GM23338 (cell line): ENCODE measurements around the gene ZBTB34. TPM values are rescaled to one million over a fixed set of nuclear protein-coding genes. Genes with fewer than 3 reads are reported as not detected.

Experiments used
- ATAC-seq: fragments of 200-7000 bp; cut with Tn5 transposase; 3 replicates; pipeline ENCODE4 v1.9.1; 2020
- DNase-seq: peaks from one replicate; pipeline ENCODE4 v3.0.0-alpha.2; 2015; ENCODE audit warnings: low spot score
- H2AFZ ChIP-seq: fragments of 200-600 bp; sonication (generic); 2 replicates; pipeline ENCODE4 v1.8.0; 2016; ENCODE audit warnings: antibody characterized with exemption, mild to moderate bottlenecking, moderate library complexity
- H3F3A ChIP-seq: fragments of 200-600 bp; sonication (generic); replicated peaks from 2 replicates; pipeline ENCODE4 v1.8.0; 2017; ENCODE audit warnings: antibody characterized with exemption, mixed run types, low read depth
- H3K27ac ChIP-seq: fragments of 200-600 bp; sonication (generic); 2 replicates; pipeline ENCODE4 v1.6.1; 2016; ENCODE audit warnings: low read depth
- H3K27me3 ChIP-seq: fragments of 200-600 bp; sonication (generic); 2 replicates; pipeline ENCODE4 v1.8.0; 2016; ENCODE audit warnings: mild to moderate bottlenecking, mixed run types, moderate library complexity; ENCODE audit not compliant: insufficient read depth
- H3K36me3 ChIP-seq: fragments of 200-600 bp; sonication (generic); 2 replicates; pipeline ENCODE4 v1.8.0; 2016; ENCODE audit warnings: mild to moderate bottlenecking; ENCODE audit not compliant: insufficient read depth
- H3K4me1 ChIP-seq: fragments of 200-600 bp; sonication (generic); 2 replicates; pipeline ENCODE4 v1.8.0; 2016; ENCODE audit warnings: mild to moderate bottlenecking, moderate library complexity; ENCODE audit not compliant: insufficient read depth
- H3K4me2 ChIP-seq: fragments of 200-600 bp; sonication (generic); 2 replicates; pipeline ENCODE4 v1.7.1; 2017; ENCODE audit warnings: mixed run types
- H3K4me3 ChIP-seq: fragments of 200-600 bp; sonication (generic); 2 replicates; pipeline ENCODE4 v1.6.1; 2016; ENCODE audit warnings: mixed run types
- H3K79me2 ChIP-seq: fragments of 200-600 bp; sonication (generic); replicated peaks from 2 replicates; pipeline ENCODE4 v1.8.0; 2017; ENCODE audit warnings: mild to moderate bottlenecking; ENCODE audit not compliant: insufficient read depth
- H3K9me2 ChIP-seq: fragments of 200-600 bp; sonication (generic); 2 replicates; pipeline ENCODE4 v1.8.0; 2017; ENCODE audit not compliant: insufficient read depth
- H4K20me1 ChIP-seq: fragments of 200-600 bp; sonication (generic); replicated peaks from 2 replicates; pipeline ENCODE4 v1.8.0; 2017; ENCODE audit warnings: mild to moderate bottlenecking; ENCODE audit not compliant: insufficient read depth
- H3K27ac Mint-ChIP-seq: 2 replicates; pipeline ENCODE4 v1.8.0; 2020; ENCODE audit warnings: inconsistent platforms, mild to moderate bottlenecking, moderate library complexity, mixed read lengths
- H3K27me3 Mint-ChIP-seq: 3 replicates; pipeline ENCODE4 v1.8.0; 2022; ENCODE audit warnings: low read depth, mild to moderate bottlenecking, moderate library complexity, mixed read lengths, inconsistent platforms; ENCODE audit not compliant: insufficient read depth, poor library complexity
- H3K36me3 Mint-ChIP-seq: 3 replicates; pipeline ENCODE4 v1.8.0; 2021; ENCODE audit warnings: low read depth, mild to moderate bottlenecking, inconsistent platforms, moderate library complexity, mixed read lengths
- H3K4me1 Mint-ChIP-seq: 3 replicates; pipeline ENCODE4 v1.8.0; 2020; ENCODE audit warnings: mild to moderate bottlenecking, inconsistent platforms, mixed read lengths
- H3K4me3 Mint-ChIP-seq: 3 replicates; pipeline ENCODE4 v1.8.0; 2021; ENCODE audit warnings: moderate library complexity, mild to moderate bottlenecking, inconsistent platforms, mixed read lengths
- H3K9me3 Mint-ChIP-seq: 3 replicates; pipeline ENCODE4 v1.8.0; 2020; ENCODE audit warnings: moderate library complexity, mild to moderate bottlenecking, inconsistent platforms, mixed read lengths
- CTCF ChIP-seq, 2 experiments: fragments of 200-600 bp in 1 of 2; sonication (generic) in 1 of 2; conservative IDR thresholded peaks; 2 replicates each; pipeline versions ENCODE4 v1.5.1 to v1.6.1; 2016 to 2017; ENCODE audit warnings: antibody characterized with exemption in 2 of 2, low read depth in 2 of 2, mild to moderate bottlenecking in 2 of 2, moderate library complexity in 1 of 2
- EZH2 ChIP-seq: fragments of 200-600 bp; sonication (generic); IDR thresholded peaks from one replicate; pipeline ENCODE4 v1.8.0; 2017; ENCODE audit warnings: antibody characterized with exemption, mild to moderate bottlenecking, low read depth; ENCODE audit not compliant: unreplicated experiment
- EZH2phosphoT487 ChIP-seq: fragments of 200-600 bp; sonication (generic); IDR thresholded peaks from one replicate; pipeline ENCODE4 v1.8.1; 2018; ENCODE audit warnings: antibody characterized with exemption; ENCODE audit not compliant: unreplicated experiment
- JUNB ChIP-seq: IDR thresholded peaks from one replicate; pipeline ENCODE4 v1.6.1; 2016; ENCODE audit warnings: antibody characterized with exemption; ENCODE audit not compliant: unreplicated experiment
- STAT1 ChIP-seq: IDR thresholded peaks from one replicate; pipeline ENCODE4 v1.6.1; 2016; ENCODE audit warnings: antibody characterized with exemption; ENCODE audit not compliant: unreplicated experiment
- ZNF114 ChIP-seq: fragments of 250-450 bp; sonication (Bioruptor Pico); IDR thresholded peaks from 2 replicates; pipeline ENCODE4 v1.5.0; 2020; ENCODE audit warnings: mild to moderate bottlenecking, moderate library complexity
- ZNF331 ChIP-seq: fragments of 250-450 bp; sonication (Bioruptor Pico); IDR thresholded peaks from 2 replicates; pipeline ENCODE4 v1.5.0; 2020; ENCODE audit warnings: low read depth, mild to moderate bottlenecking, moderate library complexity
- polyA plus RNA-seq: library from polyadenylated mRNA; unstranded; fragments of >200 nt; fragmentation: Nextera tagmentation; extraction: Ambion mirVana; gene quantifications from 2 replicates; pipeline ENCODE4 v1.2.1, GENCODE V29; 2016
- total RNA-seq: library from RNA; depleted of rRNA; stranded (reverse); fragments of >200 nt; shearing (Covaris generic); gene quantifications from 2 replicates; pipeline ENCODE4 v1.2.3, GENCODE V29; 2014
- TF ChIP-seq, protein P1 (sequence below): IDR thresholded peaks from 2 replicates; pipeline ENCODE4 v1.6.1; 2016; ENCODE audit warnings: antibody characterized with exemption
- TF ChIP-seq, protein P2 (sequence below): IDR thresholded peaks from one replicate; pipeline ENCODE4 v1.6.1; 2018; ENCODE audit warnings: antibody characterized with exemption; ENCODE audit not compliant: unreplicated experiment

Gene ZBTB34
- total and polyA plus RNA-seq, 2 experiments from 2014 or later, result 6.4 to 21.9 TPM

DNA sequence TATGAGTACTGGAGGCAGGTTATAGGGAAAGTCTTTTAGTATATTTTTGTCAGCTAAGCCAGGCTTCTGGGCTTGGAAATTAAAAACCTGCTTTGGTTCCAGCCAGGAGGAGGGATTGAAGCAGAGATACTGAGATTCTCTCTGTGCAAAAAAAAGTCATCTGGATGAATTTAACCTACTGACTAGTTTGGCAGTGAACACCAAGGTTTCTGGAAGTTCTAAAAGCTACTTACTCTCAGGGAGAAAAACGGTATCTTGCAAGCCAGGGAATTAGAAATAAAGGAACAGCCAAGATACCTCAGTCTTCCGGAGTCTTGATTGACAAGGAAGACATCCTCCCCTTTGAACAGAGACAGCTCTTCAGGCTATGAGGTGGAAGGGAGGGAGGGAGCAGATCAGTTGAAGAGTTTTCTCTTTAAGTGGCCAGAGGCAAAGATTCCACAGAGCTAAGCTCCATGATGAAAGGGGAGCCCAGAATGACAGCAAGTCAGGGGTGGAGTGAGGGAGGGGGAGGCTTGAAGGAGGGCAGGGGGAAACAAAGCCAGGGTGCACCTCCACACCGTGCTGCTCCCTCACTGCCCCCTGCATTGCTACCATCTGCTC, 8.3 kb upstream of the ZBTB34 start (continued):
- no peak for TF ChIP-seq EZH2
- TF ChIP-seq STAT1, result no peak
- TF ChIP-seq CTCF (conservative IDR thresholded peaks at IDR 0.05; ENCODE audit: low read depth in 2 of 2), result no peak
- TF ChIP-seq, protein P1, sequence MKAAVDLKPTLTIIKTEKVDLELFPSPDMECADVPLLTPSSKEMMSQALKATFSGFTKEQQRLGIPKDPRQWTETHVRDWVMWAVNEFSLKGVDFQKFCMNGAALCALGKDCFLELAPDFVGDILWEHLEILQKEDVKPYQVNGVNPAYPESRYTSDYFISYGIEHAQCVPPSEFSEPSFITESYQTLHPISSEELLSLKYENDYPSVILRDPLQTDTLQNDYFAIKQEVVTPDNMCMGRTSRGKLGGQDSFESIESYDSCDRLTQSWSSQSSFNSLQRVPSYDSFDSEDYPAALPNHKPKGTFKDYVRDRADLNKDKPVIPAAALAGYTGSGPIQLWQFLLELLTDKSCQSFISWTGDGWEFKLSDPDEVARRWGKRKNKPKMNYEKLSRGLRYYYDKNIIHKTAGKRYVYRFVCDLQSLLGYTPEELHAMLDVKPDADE, result no peak
- TF ChIP-seq ZNF331, result no peak
- TF ChIP-seq ZNF114 (CRISPR knock-in tag), result no peak

DNA sequence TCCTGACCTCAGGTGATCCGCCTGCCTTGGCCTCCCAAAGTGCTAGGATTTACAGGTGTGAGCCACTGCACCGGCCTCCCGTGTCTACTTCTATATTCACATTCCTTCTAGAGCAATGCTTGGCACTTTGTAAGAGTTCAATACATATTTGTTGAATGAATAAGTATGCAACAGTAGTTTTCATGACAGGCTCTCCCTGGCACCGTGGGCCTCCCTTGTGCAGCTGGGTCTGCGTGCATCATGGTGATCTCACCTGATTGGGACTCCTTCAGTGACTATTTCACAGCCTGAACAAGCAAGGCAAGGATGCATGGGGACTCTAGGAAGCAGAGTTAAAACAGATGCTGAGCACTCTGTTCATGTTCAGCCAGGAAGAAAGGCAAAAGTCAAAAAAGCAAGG, 6.8 kb upstream of the ZBTB34 start:
- H2AFZ ChIP-seq, result no peak overlapping the region
- H3K36me3 ChIP-seq, result no peaks in the 10 kb centered on the region
- no peaks in the 10 kb centered on the region for H3K79me2 ChIP-seq
- ATAC-seq (no peak), DNase-seq (no peak)
- no peaks in the 10 kb centered on the region for H4K20me1 ChIP-seq
- Mint-ChIP-seq H3K36me3 (no peaks in the 10 kb centered on the region), H3K27me3 (peaks cover 4% of the 10 kb centered on the region), H3K9me3 (no peaks in the 10 kb centered on the region; the same call in 2 of the 3 replicates), H3K27ac (no peak overlapping the region), H3K4me1 (peaks cover 11% of the 10 kb centered on the region), H3K4me3 (no peak overlapping the region)
- H3K4me2 ChIP-seq, result no peak overlapping the region
- H3K4me1 ChIP-seq, result no peaks in the 10 kb centered on the region
- no peaks in the 10 kb centered on the region for H3K9me2 ChIP-seq
- H3F3A ChIP-seq, result no peaks in the 10 kb centered on the region
- H3K27ac ChIP-seq, result no peak overlapping the region
- H3K4me3 ChIP-seq, result no peak overlapping the region
- no peaks in the 10 kb centered on the region for H3K27me3 ChIP-seq
- no peak for TF ChIP-seq ZNF331
- TF ChIP-seq, protein P1, result no peak
- TF ChIP-seq STAT1, result no peak
- TF ChIP-seq, protein P2, sequence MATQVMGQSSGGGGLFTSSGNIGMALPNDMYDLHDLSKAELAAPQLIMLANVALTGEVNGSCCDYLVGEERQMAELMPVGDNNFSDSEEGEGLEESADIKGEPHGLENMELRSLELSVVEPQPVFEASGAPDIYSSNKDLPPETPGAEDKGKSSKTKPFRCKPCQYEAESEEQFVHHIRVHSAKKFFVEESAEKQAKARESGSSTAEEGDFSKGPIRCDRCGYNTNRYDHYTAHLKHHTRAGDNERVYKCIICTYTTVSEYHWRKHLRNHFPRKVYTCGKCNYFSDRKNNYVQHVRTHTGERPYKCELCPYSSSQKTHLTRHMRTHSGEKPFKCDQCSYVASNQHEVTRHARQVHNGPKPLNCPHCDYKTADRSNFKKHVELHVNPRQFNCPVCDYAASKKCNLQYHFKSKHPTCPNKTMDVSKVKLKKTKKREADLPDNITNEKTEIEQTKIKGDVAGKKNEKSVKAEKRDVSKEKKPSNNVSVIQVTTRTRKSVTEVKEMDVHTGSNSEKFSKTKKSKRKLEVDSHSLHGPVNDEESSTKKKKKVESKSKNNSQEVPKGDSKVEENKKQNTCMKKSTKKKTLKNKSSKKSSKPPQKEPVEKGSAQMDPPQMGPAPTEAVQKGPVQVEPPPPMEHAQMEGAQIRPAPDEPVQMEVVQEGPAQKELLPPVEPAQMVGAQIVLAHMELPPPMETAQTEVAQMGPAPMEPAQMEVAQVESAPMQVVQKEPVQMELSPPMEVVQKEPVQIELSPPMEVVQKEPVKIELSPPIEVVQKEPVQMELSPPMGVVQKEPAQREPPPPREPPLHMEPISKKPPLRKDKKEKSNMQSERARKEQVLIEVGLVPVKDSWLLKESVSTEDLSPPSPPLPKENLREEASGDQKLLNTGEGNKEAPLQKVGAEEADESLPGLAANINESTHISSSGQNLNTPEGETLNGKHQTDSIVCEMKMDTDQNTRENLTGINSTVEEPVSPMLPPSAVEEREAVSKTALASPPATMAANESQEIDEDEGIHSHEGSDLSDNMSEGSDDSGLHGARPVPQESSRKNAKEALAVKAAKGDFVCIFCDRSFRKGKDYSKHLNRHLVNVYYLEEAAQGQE, result no peak
- no peak for TF ChIP-seq JUNB
- TF ChIP-seq EZH2phosphoT487, result no peak
- TF ChIP-seq EZH2, result no peak
- TF ChIP-seq CTCF (conservative IDR thresholded peaks at IDR 0.05; ENCODE audit: low read depth in 2 of 2), result no peak
